AG09319 (cell line): ENCODE results near the gene YY1.

Source experiments
- DNase-seq: peaks from one replicate; pipeline ENCODE4 v3.0.0-alpha.2; 2010; ENCODE audit warnings: low read depth; ENCODE audit errors: extremely low read depth
- CTCF ChIP-seq: IDR thresholded peaks from 2 replicates; pipeline ENCODE4 v1.5.1; 2011; ENCODE audit warnings: low read depth, mild to moderate bottlenecking, inconsistent platforms, low read length, moderate library complexity

The YY1 gene

GRCh38 chr14:100329233-100330006 is 90.5 kb downstream of the YY1 start:
- no peak for TF ChIP-seq CTCF
- DNase-seq = no peak

DNA sequence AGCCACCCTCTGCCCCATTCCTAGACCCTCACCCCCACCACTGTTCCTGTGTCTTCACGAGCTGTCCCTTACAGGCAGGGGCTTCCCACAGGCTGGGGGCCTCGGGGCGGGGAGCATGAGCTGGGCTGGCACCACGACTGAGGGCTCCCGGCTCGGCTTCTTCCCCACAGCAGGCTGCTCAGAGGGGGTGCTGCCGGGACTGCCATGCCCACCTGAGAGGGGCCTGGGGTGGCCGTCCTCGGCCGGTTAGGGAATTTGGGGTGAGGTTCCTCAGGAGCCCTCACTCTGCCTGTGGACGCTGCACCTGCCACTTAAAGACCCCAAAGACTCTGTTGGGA is 91.0 kb downstream of the YY1 start:
- no peak for DNase-seq
- TF ChIP-seq CTCF = no peak

DNA sequence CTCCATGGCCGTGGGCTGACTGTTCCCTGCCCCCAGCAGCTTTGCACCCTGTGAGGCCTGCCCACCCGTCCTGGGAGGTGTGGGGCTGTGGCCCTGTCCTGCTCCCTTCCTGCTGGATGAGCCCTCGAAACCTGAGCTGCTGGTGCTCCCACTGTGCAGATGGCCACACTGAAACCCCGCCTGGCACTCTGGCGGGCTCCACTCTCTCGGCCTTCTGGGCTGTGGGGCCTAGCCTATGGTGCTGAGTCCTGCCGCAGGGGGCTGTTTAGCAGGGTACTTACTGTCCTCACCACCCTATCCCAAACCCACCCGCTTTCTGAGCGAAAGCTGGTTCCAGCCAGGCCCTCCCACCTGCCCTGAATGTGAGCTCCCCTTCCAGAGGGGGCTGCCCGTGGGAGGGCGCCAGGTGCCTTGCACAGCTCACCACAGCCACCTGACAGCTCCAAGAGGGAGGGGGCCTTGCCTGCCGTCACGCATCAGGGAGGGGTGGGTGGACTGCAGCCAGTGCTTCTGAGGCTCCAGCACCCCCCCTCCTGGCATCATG is 91.5 kb downstream of the YY1 start:
- TF ChIP-seq CTCF = no peak
- DNase-seq = no peak

DNA sequence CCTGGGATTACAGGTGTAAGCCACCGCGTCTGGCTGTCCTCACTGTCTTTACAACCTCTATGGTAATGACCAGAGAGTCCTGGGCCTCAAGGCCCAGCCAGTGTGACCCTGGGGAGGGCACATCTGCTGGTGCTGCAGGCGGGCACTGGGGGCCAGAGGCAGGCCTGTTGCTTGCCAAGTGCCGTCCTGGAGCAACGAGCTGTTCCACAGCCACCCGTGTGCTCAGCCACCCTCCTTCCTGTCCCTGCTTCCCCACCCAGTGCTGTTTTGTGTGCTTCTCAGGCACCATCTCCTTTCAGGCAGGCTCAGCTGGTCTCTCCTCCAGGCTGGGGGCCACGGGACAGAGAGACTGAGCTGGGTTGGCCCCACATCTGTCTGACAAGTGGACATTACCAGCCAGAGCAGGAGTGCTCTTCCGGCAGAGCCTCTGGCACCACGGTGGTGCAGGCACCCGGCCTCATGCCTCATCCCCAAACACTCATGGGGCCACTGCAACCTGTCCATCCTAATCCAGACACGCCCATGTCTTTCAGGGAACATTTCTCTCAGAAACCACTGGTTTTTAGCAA is 93.2 kb downstream of the YY1 start:
- DNase-seq = no peak
- TF ChIP-seq CTCF = no peak
